Adrenal gland (tissue), 5 donors: Measurements from ENCODE around the gene PEPD.

Source experiments
- POLR2A ChIP-seq, 2 donors: fragments of 450-650 bp; IDR thresholded peaks; one replicate each; pipeline ENCODE4 v1.6.1; 2017; ENCODE audit warnings: antibody characterized with exemption in 2 of 2, mild to moderate bottlenecking in 2 of 2, moderate library complexity in 1 of 2
- TF ChIP-seq, protein P1 (sequence below), 6 experiments: fragments of 450-650 bp in 4 of 6; fragments of 200-600 bp in 2 of 6; sonication (generic) in 1 of 6; IDR thresholded peaks; 1 replicate in 5 of 6; 2 replicates in 1 of 6; pipeline versions ENCODE4 v1.5.1 to v1.8.0; 2016 to 2021; ENCODE audit warnings: antibody characterized with exemption in 6 of 6, mild to moderate bottlenecking in 2 of 6, moderate library complexity in 1 of 6
- donor health status: DM: no; HTN: no; CAD: no.

DNA sequence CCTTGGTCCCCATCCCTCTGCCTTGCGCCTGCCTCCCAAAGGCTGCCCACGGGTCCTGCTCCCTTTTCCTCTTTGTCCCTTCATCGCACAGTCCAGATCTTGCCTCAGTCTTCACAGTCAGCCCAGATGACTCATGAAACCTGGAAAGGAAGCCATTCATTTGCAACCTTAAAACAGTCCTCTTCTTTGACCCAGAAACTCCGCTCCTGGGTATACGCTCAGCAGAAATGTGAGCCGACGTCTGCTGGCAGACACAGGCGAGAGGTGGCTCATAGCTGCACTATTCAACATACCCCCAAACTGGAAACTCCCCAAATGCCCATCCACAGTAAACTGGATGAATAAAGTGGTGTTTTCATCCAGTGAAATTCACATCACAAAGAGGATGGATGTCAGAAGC, 13.6 kb upstream of the PEPD start:
- TF ChIP-seq, protein P1, sequence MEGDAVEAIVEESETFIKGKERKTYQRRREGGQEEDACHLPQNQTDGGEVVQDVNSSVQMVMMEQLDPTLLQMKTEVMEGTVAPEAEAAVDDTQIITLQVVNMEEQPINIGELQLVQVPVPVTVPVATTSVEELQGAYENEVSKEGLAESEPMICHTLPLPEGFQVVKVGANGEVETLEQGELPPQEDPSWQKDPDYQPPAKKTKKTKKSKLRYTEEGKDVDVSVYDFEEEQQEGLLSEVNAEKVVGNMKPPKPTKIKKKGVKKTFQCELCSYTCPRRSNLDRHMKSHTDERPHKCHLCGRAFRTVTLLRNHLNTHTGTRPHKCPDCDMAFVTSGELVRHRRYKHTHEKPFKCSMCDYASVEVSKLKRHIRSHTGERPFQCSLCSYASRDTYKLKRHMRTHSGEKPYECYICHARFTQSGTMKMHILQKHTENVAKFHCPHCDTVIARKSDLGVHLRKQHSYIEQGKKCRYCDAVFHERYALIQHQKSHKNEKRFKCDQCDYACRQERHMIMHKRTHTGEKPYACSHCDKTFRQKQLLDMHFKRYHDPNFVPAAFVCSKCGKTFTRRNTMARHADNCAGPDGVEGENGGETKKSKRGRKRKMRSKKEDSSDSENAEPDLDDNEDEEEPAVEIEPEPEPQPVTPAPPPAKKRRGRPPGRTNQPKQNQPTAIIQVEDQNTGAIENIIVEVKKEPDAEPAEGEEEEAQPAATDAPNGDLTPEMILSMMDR (IDR thresholded peaks at IDR 0.05), result no peak
- TF ChIP-seq POLR2A (IDR thresholded peaks at IDR 0.05), result no peak
